DMS53 (cell line): ENCODE measurements around the gene DPP10.
A peak's percentile ranks its signal among the peaks of the same experiment; 100 is the strongest.
"Not testable (repeated sequence)": the region's sequence is repeated elsewhere in the genome, so short reads cannot be mapped to it uniquely, and the experiment has no call there.

Experiments used
- DNase-seq: peaks from one replicate; lab custom pipeline; 2025; lab: John Stamatoyannopoulos, UW

The DPP10 gene

GRCh38 chr2:114442510-114442909, at the start of gene DPP10:
DPP10 (plus strand) TSS chr2:114442641.
- DNase-seq: peak; percentile 31

- no peak for DNase-seq
Observed at GRCh38 chr2:114400890-114401289, 41.6 kb upstream of the DPP10 start.

GRCh38 chr2:114405247-114406116, 37.0 kb upstream of the DPP10 start:
- DNase-seq: peak; percentile 32

GRCh38 chr2:114406347-114406746, 36.1 kb upstream of the DPP10 start:
- DNase-seq: no peak

- not testable (repeated sequence) for DNase-seq
Observed at GRCh38 chr2:114407353-114407752, 35.1 kb upstream of the DPP10 start.

GRCh38 chr2:114421781-114422180, 20.7 kb upstream of the DPP10 start:
- DNase-seq: no peak

GRCh38 chr2:114424699-114425098, 17.7 kb upstream of the DPP10 start:
- no peak for DNase-seq

DNA sequence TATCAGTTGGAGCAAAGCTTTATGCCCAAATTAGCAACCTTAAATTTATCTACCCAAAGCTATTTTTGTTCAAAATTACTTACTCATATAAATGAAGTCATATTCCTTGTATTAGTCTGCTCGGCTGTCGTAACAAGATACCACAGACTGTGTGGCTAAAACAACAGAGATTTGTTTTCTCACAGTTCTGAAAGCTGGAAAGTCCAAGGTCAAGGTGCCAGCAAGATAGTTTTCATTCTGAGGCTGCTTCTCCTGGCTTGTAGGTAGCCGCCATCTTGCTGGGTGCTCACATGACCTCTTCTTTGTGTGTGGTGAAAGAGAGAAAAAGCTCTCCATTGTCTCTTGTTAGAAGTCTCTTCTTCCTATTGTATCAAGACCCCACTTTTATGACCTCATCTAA, 15.7 kb upstream of the DPP10 start:
- no peak for DNase-seq

- DNase-seq: no peak
Observed at GRCh38 chr2:114436329-114436728, 6.1 kb upstream of the DPP10 start.

DNA sequence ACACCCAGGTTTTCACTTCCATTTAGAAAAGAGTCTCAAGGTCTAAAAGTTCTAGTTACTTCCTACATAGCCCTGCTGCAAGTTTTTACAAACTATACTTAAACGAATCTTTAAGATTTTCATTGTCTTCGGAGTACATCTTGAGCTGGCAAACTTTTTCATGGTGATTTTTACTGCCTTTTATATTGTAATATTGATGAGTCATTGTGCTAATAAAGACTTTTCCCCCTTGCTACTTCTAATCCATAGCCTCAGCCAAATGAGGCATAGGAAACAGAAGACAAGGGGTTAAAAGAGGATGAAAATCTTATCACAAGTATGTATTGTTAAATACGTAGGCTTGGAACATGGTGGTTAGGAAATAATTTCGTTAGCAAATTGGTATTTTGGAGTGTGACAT, 4.1 kb downstream of the DPP10 start:
- no peak for DNase-seq

GRCh38 chr2:114450639-114451038, 8.2 kb downstream of the DPP10 start:
- DNase-seq: no peak

GRCh38 chr2:114456566-114456965, 14.1 kb downstream of the DPP10 start:
- DNase-seq: no peak

- DNase-seq: no peak
Observed at GRCh38 chr2:114457956-114458355, 15.5 kb downstream of the DPP10 start.

DNA sequence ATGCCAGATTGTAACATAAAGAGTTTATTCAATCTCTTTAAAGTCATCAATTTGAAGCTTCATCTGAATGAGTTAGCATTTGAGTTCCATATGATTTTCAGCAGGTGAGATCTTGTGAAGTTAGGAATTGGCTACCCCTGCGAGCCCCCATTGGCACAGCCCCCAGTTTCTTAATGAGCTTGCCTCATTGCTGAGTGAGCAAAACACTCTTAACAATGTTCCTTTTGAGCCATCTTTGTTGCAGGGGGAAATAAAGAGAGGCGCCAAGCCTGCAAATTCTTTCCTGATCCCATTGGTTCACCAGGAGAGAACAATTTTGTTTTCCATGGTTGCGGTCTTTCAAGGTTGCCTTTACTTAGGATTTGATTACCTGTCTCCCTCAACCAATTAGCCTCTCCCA, 18.7 kb downstream of the DPP10 start:
- DNase-seq: no peak

GRCh38 chr2:114464961-114465706, 22.7 kb downstream of the DPP10 start:
- DNase-seq: no peak

DNA sequence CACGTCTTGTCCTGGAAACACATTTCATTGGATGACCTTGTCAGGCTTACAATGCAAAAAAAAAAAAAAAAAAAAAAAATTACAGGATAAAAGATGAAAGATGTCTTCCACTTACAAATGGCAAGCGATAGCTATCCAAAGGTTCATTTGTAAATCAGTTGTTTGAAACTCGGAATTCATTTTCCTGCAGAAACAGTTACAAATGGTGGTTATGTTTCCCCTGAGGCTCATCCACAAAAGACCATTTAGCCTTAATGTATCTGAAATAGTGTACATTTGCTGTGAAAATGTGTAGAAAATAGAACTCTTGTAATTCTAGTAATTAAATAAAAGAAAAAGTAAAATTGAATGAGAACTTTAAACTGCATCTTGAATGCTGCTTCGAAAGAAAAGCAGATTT, 25.9 kb downstream of the DPP10 start:
- DNase-seq: no peak

DNA sequence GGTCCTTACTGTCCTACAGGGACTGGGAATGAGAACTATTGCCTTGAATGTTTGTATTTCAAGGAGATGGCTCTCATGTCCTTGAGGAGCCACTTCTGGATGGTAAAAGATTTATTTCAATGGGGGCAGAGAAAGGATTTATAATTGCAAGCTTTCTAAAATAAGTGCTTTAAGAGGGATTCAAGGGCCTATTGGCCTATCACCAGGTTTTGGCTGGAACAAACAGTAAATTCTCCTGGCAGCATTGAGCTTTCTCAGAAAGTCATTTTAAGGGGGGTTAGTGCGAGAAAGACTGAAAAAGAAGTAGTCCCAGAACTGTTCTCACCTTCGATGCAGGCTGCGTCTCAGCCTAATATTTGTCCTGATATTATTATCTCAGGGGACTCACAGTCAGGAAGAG, 29.8 kb downstream of the DPP10 start:
- no peak for DNase-seq

DNA sequence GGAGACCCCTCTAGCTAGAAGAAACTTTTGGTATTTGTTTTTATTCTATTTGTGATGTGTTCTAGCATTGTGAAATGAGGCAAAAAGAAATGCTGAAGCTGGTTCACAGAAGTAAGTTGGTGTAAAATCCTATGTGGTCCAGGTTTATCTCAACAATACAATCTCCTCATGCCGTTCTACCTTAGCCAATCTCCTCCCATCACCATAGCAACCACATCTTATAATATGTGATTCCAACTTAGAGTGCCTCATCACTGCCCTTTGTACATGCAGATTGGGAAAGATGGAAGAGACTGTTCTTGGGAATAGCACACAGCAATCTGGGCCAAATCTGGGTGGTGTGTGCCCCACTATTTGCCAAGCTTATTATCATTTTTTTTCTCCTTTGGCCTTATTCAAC, 30.3 kb downstream of the DPP10 start:
- DNase-seq: no peak

DNA sequence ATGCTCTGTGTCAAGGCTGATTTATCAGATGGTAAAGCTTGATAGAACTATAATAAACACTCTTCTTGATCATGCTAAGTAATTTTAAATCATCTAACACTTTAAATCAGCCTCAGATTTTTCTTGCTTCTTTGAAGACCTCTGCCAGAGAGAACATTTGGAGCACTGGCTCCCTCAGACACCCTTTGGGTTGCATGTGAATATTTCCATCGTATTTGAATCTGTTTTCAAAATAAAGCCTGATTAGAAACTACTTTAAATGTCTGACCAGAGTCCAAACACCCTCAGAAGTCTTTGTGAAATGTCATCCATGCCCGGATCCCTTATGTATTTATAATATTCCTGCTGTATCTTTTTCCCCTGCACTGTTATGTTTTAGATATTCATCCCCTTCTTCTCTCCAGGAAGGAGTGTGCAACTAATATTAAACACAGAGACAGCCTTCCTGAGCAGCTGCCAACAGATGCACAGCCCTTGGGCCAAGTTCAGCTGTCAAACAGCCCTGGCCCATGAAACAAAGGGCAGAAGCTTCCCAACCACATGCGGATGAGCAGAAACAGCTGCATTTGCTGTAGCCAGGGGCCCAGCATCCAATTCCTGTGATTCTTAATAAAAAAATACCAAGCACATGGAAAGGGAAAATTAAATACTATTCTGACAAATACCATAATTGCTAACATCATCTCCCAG, 46.5 kb downstream of the DPP10 start:
- DNase-seq: no peak

GRCh38 chr2:114495046-114495445, 52.6 kb downstream of the DPP10 start:
- DNase-seq: no peak

GRCh38 chr2:114496959-114497358, 54.5 kb downstream of the DPP10 start:
- no peak for DNase-seq

DNA sequence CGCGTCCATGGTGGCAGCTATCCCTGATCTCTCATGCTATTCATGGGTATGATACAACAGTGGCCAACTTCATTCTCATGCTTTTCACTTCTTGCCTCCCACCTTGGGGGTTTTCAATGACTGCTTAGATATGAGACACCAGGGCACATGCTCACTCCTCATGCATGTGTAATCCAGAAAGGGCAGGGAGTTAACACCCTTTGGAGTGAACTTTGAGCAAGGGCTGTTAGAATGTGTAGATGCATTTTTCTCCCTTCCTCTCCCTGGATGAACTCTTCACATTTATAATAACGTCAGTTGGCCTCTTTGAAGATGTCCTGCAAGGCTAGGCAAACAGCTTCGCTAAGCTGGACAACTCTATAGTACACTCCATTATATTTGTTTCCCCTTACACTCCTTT, 56.7 kb downstream of the DPP10 start:
- no peak for DNase-seq

DNA sequence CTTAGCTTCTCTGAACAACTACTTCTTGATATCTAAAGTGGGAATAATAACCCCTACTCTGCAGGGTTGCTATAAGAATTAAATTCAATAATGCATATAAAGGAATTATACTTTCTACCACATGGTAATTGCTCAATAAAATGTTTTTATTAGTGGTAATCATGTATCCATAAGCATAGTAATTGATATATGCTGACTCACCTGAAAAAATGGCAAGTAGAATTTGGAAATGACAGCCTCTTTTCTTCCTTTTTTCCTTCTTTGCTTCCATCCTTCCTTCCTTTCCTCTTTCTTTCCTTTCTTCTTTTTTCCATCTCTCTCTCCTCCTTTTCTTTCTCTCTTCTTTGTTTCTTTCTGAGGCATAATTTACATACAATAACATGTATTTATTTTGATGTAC, 65.3 kb downstream of the DPP10 start:
- no peak for DNase-seq
